ENCODE data around the gene ZP2. TPM values are rescaled to one million over a fixed set of nuclear protein-coding genes. Genes with fewer than 3 reads are reported as not detected.

Gene ZP2
- total RNA-seq, 1 donor from 2014 or later: not detected

- DNase-seq (no peak), ATAC-seq (ENCODE audit: low read depth) (peak; percentile 50)
- H3K9me3 Mint-ChIP-seq: peaks cover 2% of the 10 kb centered on the region
- no peaks in the 10 kb centered on the region for H3K36me3 Mint-ChIP-seq (ENCODE audit: low read depth)
- no peak overlapping the region for H3K4me3 Mint-ChIP-seq
- POLR2A ChIA-PET: no interaction called here
- H3K4me1 Mint-ChIP-seq: peaks cover 16% of the 10 kb centered on the region
- no peak overlapping the region for H3K27ac Mint-ChIP-seq
- intact Hi-C loops (cut with micrococcal nuclease): no loop called here
- TF ChIP-seq CTCF (IDR thresholded peaks at IDR 0.05): no peak
- CTCF ChIA-PET: no interaction called here
- peaks cover 23% of the 10 kb centered on the region for H3K27me3 Mint-ChIP-seq
These were observed 16.5 kb downstream of the ZP2 start for GRCh38 chr16:21194771-21195301.

GRCh38 chr16:21192991-21193390 is 18.4 kb downstream of the ZP2 start:
- Mint-ChIP-seq H3K9me3 (peaks cover 2% of the 10 kb centered on the region), H3K4me3 (no peak overlapping the region), H3K27me3 (peaks cover 13% of the 10 kb centered on the region), H3K27ac (no peak overlapping the region), H3K36me3 (ENCODE audit: low read depth) (no peaks in the 10 kb centered on the region), H3K4me1 (peaks cover 27% of the 10 kb centered on the region)
- DNase-seq (no peak), ATAC-seq (ENCODE audit: low read depth) (no peak)
- intact Hi-C loops (cut with micrococcal nuclease): no loop called here
- ChIA-PET POLR2A (no interaction called here), CTCF (no interaction called here)
- no peak for TF ChIP-seq CTCF (IDR thresholded peaks at IDR 0.05)

GRCh38 chr16:21190599-21190998 is 20.8 kb downstream of the ZP2 start:
- Mint-ChIP-seq H3K27ac (no peak overlapping the region), H3K27me3 (peaks cover 11% of the 10 kb centered on the region), H3K4me3 (no peak overlapping the region), H3K9me3 (peaks cover 2% of the 10 kb centered on the region), H3K4me1 (peaks cover 22% of the 10 kb centered on the region), H3K36me3 (ENCODE audit: low read depth) (no peaks in the 10 kb centered on the region)
- DNase-seq (no peak), ATAC-seq (ENCODE audit: low read depth) (no peak)
- POLR2A ChIA-PET: no interaction called here
- intact Hi-C loops (cut with micrococcal nuclease): no loop called here
- CTCF ChIA-PET: no interaction called here
- no peak for TF ChIP-seq CTCF (IDR thresholded peaks at IDR 0.05)

- no peak for ATAC-seq (ENCODE audit: low read depth)
- H3K4me1 Mint-ChIP-seq: peaks cover 20% of the 10 kb centered on the region
- ChIA-PET POLR2A (interaction anchor here (1.0 to 1.2 kb wide), 2 partner anchors 83 to 88 kb away, joined by 3 to 4 read pairs; partner anchors contain the start of gene CRYM), CTCF (interaction anchor here (0.7 to 2.7 kb wide), 3 partner anchors 88 to 111 kb away, joined by 3 to 22 read pairs (median 5); no protein-coding TSS in a partner anchor)
- H3K27me3 Mint-ChIP-seq: peaks cover 7% of the 10 kb centered on the region
- peaks cover 2% of the 10 kb centered on the region for H3K9me3 Mint-ChIP-seq
- no peak for TF ChIP-seq CTCF (IDR thresholded peaks at IDR 0.05)
- no peak overlapping the region for H3K27ac Mint-ChIP-seq
- intact Hi-C loops (cut with micrococcal nuclease): no loop called here
- no peaks in the 10 kb centered on the region for H3K36me3 Mint-ChIP-seq (ENCODE audit: low read depth)
- H3K4me3 Mint-ChIP-seq: no peak overlapping the region
- DNase-seq: no peak
These were observed 21.4 kb downstream of the ZP2 start for GRCh38 chr16:21190013-21190412.

GRCh38 chr16:21189311-21189710 is 22.1 kb downstream of the ZP2 start:
- intact Hi-C loops (cut with micrococcal nuclease): no loop called here
- Mint-ChIP-seq H3K4me1 (peaks cover 20% of the 10 kb centered on the region), H3K36me3 (ENCODE audit: low read depth) (peaks cover 6% of the 10 kb centered on the region), H3K27me3 (peaks cover 2% of the 10 kb centered on the region), H3K27ac (no peak overlapping the region), H3K4me3 (no peak overlapping the region), H3K9me3 (peaks cover 5% of the 10 kb centered on the region)
- ATAC-seq (ENCODE audit: low read depth) (no peak), DNase-seq (no peak)
- ChIA-PET POLR2A (interaction anchor here (0.6 to 1.2 kb wide), 5 partner anchors 10 to 111 kb away, joined by 3 to 18 read pairs (median 4); partner anchors contain the start of gene CRYM), CTCF (interaction anchor here (0.8 to 2.7 kb wide), 10 partner anchors 13 to 376 kb away, joined by 3 to 22 read pairs (median 4); partner anchors contain the start of gene CRYM)
- no peak for TF ChIP-seq CTCF (IDR thresholded peaks at IDR 0.05)
